Liver (tissue), 3 donors: ENCODE data around the gene TCF7L2.

Experiments
- FOXA1 ChIP-seq: IDR thresholded peaks from 2 replicates; pipeline ENCODE4 v1.6.1; 2016; ENCODE audit warnings: antibody characterized with exemption
- RAD21 ChIP-seq, 2 donors: IDR thresholded peaks; 2 replicates each; pipeline ENCODE4 v1.6.1; 2016; ENCODE audit warnings: antibody characterized with exemption in 2 of 2, mild to moderate bottlenecking in 2 of 2
- RXRA ChIP-seq, 2 donors: IDR thresholded peaks; 2 replicates each; pipeline ENCODE4 v1.6.1; 2017 to 2018; ENCODE audit warnings: antibody characterized with exemption in 2 of 2, mild to moderate bottlenecking in 1 of 2
- TAF1 ChIP-seq: conservative IDR thresholded peaks from 2 replicates; pipeline ENCODE4 v1.6.1; 2016; ENCODE audit warnings: antibody characterized with exemption, mild to moderate bottlenecking
- TF ChIP-seq, protein P1 (sequence below): fragments of 150-350 bp; IDR thresholded peaks from 2 replicates; pipeline ENCODE4 v1.5.1; 2017; ENCODE audit warnings: improper control_type of control experiment, low read depth, low read length; ENCODE audit not compliant: missing input control
- TF ChIP-seq, protein P2 (sequence below): IDR thresholded peaks from 2 replicates; pipeline ENCODE4 v1.6.1; 2016; ENCODE audit warnings: antibody characterized with exemption
- TF ChIP-seq, protein P3 (sequence below): IDR thresholded peaks from 2 replicates; pipeline ENCODE4 v1.6.1; 2016; ENCODE audit warnings: antibody characterized with exemption, mild to moderate bottlenecking
- donor health status: healthy.
- donor health status: healthy.

DNA sequence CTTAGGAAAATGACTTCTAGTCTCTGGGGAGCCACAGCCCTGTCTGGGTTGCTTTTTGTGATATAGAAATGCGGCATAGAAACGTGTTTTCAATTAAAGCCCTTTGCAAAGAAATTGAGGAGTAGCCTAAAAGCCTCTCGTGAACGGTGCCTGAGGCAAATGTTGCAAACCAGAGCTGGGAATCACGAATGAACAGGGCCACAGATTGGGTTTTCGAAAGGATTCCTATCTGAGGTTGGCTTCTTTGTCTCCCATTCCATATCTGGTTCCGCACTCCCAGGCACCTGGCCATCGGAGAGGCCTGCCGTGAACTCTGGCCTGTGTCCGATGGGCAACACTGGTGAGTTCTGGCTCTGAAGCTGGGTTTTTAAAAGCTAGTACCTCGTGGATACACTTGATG lies 221.6 kb downstream of the TCF7L2 start:
- TF ChIP-seq, protein P1, sequence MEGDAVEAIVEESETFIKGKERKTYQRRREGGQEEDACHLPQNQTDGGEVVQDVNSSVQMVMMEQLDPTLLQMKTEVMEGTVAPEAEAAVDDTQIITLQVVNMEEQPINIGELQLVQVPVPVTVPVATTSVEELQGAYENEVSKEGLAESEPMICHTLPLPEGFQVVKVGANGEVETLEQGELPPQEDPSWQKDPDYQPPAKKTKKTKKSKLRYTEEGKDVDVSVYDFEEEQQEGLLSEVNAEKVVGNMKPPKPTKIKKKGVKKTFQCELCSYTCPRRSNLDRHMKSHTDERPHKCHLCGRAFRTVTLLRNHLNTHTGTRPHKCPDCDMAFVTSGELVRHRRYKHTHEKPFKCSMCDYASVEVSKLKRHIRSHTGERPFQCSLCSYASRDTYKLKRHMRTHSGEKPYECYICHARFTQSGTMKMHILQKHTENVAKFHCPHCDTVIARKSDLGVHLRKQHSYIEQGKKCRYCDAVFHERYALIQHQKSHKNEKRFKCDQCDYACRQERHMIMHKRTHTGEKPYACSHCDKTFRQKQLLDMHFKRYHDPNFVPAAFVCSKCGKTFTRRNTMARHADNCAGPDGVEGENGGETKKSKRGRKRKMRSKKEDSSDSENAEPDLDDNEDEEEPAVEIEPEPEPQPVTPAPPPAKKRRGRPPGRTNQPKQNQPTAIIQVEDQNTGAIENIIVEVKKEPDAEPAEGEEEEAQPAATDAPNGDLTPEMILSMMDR: no peak
- TF ChIP-seq TAF1 (no peak), RXRA (IDR thresholded peaks at IDR 0.05) (no peak), RAD21 (IDR thresholded peaks at IDR 0.05) (no peak), FOXA1 (no peak)
- TF ChIP-seq, protein P2, sequence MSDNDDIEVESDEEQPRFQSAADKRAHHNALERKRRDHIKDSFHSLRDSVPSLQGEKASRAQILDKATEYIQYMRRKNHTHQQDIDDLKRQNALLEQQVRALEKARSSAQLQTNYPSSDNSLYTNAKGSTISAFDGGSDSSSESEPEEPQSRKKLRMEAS: no peak
- TF ChIP-seq, protein P3, sequence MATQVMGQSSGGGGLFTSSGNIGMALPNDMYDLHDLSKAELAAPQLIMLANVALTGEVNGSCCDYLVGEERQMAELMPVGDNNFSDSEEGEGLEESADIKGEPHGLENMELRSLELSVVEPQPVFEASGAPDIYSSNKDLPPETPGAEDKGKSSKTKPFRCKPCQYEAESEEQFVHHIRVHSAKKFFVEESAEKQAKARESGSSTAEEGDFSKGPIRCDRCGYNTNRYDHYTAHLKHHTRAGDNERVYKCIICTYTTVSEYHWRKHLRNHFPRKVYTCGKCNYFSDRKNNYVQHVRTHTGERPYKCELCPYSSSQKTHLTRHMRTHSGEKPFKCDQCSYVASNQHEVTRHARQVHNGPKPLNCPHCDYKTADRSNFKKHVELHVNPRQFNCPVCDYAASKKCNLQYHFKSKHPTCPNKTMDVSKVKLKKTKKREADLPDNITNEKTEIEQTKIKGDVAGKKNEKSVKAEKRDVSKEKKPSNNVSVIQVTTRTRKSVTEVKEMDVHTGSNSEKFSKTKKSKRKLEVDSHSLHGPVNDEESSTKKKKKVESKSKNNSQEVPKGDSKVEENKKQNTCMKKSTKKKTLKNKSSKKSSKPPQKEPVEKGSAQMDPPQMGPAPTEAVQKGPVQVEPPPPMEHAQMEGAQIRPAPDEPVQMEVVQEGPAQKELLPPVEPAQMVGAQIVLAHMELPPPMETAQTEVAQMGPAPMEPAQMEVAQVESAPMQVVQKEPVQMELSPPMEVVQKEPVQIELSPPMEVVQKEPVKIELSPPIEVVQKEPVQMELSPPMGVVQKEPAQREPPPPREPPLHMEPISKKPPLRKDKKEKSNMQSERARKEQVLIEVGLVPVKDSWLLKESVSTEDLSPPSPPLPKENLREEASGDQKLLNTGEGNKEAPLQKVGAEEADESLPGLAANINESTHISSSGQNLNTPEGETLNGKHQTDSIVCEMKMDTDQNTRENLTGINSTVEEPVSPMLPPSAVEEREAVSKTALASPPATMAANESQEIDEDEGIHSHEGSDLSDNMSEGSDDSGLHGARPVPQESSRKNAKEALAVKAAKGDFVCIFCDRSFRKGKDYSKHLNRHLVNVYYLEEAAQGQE: no peak
